Measurements from ENCODE around the gene RPRD2.

Gene RPRD2

DNA sequence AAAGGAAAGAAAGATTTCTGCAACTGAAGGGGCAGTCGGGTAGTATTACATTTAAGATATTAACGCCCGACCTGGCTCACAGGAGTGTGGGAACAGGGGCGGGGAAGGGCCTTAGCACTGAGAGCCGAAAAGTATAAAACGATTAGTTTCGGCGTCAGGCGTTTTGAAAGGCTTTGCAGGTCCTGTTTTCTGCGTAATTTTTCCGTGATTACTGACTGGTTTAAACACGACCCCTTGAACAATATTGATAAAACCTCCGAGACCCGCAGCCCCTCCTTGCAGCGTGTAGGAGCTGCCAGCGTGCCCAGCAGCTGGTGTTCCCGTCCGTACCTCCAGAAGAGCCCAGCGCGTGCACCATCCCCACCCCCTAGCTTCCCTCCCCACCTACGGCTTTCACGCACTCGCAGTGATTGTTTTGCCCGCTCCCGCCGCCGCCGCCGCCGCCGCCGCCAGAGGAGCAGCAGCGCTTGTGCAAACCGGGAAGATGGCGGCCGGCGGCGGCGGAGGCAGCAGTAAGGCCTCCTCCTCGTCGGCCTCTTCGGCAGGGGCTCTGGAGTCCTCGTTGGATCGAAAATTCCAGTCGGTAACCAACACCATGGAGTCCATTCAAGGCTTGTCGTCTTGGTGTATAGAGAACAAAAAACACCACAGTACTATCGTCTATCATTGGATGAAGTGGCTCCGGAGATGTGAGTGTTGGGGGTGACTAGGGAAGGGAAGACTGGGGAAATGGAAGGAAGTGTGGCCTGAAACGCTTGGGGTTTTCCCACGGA, 470 bp downstream of the RPRD2 start:
- Histone ChIP-seq H3K27ac (ENCODE audit: low read depth in 2 of 2, low read length in 2 of 2) (peak overlapping the region; percentile 96 to 98), H3K36me3 (ENCODE audit: control insufficient read depth in 2 of 2, insufficient read depth in 2 of 2, low read length in 2 of 2) (no peaks in the 10 kb centered on the region), H3K9ac (ENCODE audit: low read depth in 1 of 2, low read length in 2 of 2) (peak overlapping the region; percentile 86 to 94), H3K9me3 (ENCODE audit: control insufficient read depth in 2 of 2, low read length in 2 of 2) (no peaks in the 10 kb centered on the region), H3K4me3 (ENCODE audit: low read length in 2 of 2) (peak overlapping the region; percentile 94 to 97), H3K27me3 (ENCODE audit: control insufficient read depth in 2 of 2, insufficient read depth in 2 of 2, low read length in 2 of 2) (no peaks in the 10 kb centered on the region), H3K4me1 (ENCODE audit: control insufficient read depth in 2 of 2, insufficient read depth in 2 of 2, low read length in 2 of 2) (peaks cover 0 to 20% of the 10 kb centered on the region in 2 donors)

DNA sequence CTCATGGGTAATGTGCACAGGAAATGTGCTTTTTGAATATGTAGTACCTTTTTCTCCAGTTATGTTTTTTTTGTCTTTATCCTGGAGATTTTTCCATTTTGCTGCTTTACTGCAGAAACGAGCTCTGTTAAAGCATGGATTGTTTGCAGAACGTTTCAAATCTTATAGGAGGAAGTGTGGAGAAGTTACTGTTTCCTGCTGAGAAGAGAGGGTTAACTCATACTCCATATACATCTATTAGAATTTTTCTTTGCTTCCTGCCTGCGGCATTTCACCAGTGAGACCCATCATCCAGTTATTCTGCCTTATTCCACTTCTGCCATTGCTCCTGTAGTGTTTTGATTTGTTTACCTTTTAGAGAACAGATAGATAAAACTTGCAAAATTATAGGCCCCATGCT, 2.0 kb downstream of the RPRD2 start:
- Histone ChIP-seq H3K9me3 (ENCODE audit: control insufficient read depth in 2 of 2, low read length in 2 of 2) (no peaks in the 10 kb centered on the region), H3K27ac (ENCODE audit: low read depth in 2 of 2, low read length in 2 of 2) (peak overlapping the region; percentile 96 to 98), H3K9ac (ENCODE audit: low read depth in 1 of 2, low read length in 2 of 2) (peak overlapping the region; percentile 86 to 94), H3K4me1 (ENCODE audit: control insufficient read depth in 2 of 2, insufficient read depth in 2 of 2, low read length in 2 of 2) (peaks cover 2 to 20% of the 10 kb centered on the region in 2 donors), H3K36me3 (ENCODE audit: control insufficient read depth in 2 of 2, insufficient read depth in 2 of 2, low read length in 2 of 2) (no peaks in the 10 kb centered on the region), H3K4me3 (ENCODE audit: low read length in 2 of 2) (peak overlapping the region; percentile 94 to 97), H3K27me3 (ENCODE audit: control insufficient read depth in 2 of 2, insufficient read depth in 2 of 2, low read length in 2 of 2) (no peaks in the 10 kb centered on the region)

DNA sequence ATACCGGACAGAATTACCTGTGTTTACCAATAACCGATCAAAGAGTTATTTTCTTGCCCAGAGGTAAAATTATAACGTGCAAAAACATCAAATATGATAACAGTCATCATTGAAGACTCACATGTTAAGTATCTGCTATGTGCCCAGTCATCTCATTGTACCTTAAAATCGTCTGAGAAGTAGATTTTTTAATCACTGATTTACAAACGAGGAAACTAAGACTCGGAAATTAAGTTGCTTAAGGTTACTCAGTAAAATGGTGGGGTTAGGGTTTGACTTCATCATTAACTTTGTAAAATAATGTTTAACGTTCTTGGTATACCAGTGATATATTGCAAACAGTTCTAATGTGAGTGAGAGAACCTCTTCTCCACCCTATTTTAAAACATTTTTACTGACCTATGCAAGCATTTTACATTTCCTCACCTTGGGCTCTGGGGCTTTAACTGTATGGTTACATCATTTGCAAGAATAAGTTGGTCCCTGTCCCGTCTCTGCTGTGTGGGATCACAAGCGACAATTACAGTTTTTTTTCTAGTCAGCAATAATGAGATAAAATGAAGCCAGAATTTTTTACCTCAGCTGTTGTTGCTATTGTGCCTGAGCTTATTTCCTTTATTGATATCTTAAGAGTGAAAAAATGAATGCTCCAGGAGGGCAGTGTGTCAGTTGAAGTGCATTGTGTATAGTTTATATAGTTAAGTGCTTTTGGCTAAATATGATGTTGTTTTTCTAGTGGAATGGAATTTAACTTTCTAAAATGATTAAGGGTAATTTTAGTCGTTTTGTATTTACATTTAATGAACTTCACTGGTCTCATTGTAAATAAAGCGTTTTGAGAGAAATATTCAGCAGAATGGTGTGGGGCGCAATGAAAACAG, 2.7 kb downstream of the RPRD2 start:
- Histone ChIP-seq H3K4me3 (ENCODE audit: low read length in 2 of 2) (peak overlapping the region; percentile 94 to 97), H3K27ac (ENCODE audit: low read depth in 2 of 2, low read length in 2 of 2) (no peak overlapping the region), H3K27me3 (ENCODE audit: control insufficient read depth in 2 of 2, insufficient read depth in 2 of 2, low read length in 2 of 2) (no peaks in the 10 kb centered on the region), H3K36me3 (ENCODE audit: control insufficient read depth in 2 of 2, insufficient read depth in 2 of 2, low read length in 2 of 2) (no peaks in the 10 kb centered on the region), H3K9ac (ENCODE audit: low read depth in 1 of 2, low read length in 2 of 2) (peak overlapping the region in 1 of 2 donors; percentile 86), H3K4me1 (ENCODE audit: control insufficient read depth in 2 of 2, insufficient read depth in 2 of 2, low read length in 2 of 2) (peaks cover 2 to 20% of the 10 kb centered on the region in 2 donors), H3K9me3 (ENCODE audit: control insufficient read depth in 2 of 2, low read length in 2 of 2) (no peaks in the 10 kb centered on the region)

DNA sequence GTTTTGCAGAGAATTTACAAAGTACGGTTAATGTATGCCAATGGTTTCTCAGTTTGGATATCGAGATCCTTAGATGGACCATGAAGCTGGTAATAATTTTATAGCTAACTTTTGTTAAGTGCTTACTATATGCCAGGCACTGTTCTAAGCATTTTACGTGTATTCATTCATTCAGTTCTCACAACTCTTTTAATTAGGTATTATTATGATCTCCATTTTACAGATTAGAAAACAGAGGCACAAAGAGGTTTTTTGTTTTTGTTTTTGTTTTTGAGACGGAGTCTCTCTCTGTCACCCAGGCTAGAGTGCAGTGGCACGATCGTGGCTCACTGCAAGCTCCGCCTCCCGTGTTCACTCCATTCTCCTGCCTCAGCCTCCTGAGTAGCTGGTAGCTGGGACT, 7.2 kb downstream of the RPRD2 start:
- no peak overlapping the region for H3K27ac ChIP-seq (ENCODE audit: low read depth in 2 of 2, low read length in 2 of 2)
- H3K4me1 ChIP-seq (ENCODE audit: control insufficient read depth in 2 of 2, insufficient read depth in 2 of 2, low read length in 2 of 2): peaks cover 2 to 17% of the 10 kb centered on the region in 2 donors
- no peaks in the 10 kb centered on the region for H3K27me3 ChIP-seq (ENCODE audit: control insufficient read depth in 2 of 2, insufficient read depth in 2 of 2, low read length in 2 of 2)
- H3K9ac ChIP-seq (ENCODE audit: low read depth in 1 of 2, low read length in 2 of 2): no peak overlapping the region
- no peaks in the 10 kb centered on the region for H3K9me3 ChIP-seq (ENCODE audit: control insufficient read depth in 2 of 2, low read length in 2 of 2)
- no peak overlapping the region for H3K4me3 ChIP-seq (ENCODE audit: low read length in 2 of 2)
- no peaks in the 10 kb centered on the region for H3K36me3 ChIP-seq (ENCODE audit: control insufficient read depth in 2 of 2, insufficient read depth in 2 of 2, low read length in 2 of 2)

DNA sequence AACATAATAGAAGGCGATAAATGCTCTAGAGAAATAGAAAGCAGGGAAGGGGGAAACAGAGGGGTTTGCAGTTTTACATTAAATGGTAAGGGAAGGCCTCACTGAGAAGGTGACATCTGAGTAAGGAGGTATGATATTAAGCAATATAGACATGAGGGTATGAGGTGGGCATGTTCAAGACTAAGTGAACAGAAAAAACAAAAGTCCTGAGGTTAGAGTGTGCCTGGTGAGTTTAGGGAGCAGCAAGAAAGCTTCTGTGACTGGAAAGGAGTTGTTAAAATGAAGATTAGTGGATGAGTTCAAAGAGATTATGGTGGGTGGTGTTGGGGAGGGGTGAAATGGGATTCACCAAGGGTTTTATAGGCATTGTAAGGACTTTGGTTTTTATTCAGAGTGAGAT, 8.6 kb downstream of the RPRD2 start:
- Histone ChIP-seq H3K4me3 (ENCODE audit: low read length in 2 of 2) (no peak overlapping the region), H3K4me1 (ENCODE audit: control insufficient read depth in 2 of 2, insufficient read depth in 2 of 2, low read length in 2 of 2) (peaks cover 2 to 7% of the 10 kb centered on the region in 2 donors), H3K9ac (ENCODE audit: low read depth in 1 of 2, low read length in 2 of 2) (no peak overlapping the region), H3K27me3 (ENCODE audit: control insufficient read depth in 2 of 2, insufficient read depth in 2 of 2, low read length in 2 of 2) (no peaks in the 10 kb centered on the region), H3K27ac (ENCODE audit: low read depth in 2 of 2, low read length in 2 of 2) (no peak overlapping the region), H3K9me3 (ENCODE audit: control insufficient read depth in 2 of 2, low read length in 2 of 2) (no peaks in the 10 kb centered on the region), H3K36me3 (ENCODE audit: control insufficient read depth in 2 of 2, insufficient read depth in 2 of 2, low read length in 2 of 2) (no peaks in the 10 kb centered on the region)

DNA sequence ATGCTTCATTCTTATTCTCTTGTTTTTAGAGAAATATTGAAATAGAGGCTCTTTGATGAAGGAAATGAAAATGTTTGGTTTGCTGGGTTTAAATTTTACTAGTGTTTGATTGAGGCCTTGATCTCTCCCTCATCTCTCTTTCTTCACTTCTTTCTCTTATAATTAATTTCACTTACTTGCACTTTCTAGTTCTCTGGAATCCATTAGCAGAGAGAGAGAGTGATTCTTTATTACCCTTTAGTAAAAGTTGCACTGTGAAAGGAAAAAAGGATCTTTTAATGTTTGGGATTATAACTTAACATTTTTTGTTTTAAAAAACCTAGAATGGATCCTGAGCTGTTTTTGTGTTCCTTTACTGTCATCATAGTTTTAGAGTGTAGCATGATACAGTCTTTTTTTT, 12.2 kb downstream of the RPRD2 start:
- Histone ChIP-seq H3K4me3 (ENCODE audit: low read length in 2 of 2) (no peak overlapping the region), H3K27ac (ENCODE audit: low read depth in 2 of 2, low read length in 2 of 2) (no peak overlapping the region)

DNA sequence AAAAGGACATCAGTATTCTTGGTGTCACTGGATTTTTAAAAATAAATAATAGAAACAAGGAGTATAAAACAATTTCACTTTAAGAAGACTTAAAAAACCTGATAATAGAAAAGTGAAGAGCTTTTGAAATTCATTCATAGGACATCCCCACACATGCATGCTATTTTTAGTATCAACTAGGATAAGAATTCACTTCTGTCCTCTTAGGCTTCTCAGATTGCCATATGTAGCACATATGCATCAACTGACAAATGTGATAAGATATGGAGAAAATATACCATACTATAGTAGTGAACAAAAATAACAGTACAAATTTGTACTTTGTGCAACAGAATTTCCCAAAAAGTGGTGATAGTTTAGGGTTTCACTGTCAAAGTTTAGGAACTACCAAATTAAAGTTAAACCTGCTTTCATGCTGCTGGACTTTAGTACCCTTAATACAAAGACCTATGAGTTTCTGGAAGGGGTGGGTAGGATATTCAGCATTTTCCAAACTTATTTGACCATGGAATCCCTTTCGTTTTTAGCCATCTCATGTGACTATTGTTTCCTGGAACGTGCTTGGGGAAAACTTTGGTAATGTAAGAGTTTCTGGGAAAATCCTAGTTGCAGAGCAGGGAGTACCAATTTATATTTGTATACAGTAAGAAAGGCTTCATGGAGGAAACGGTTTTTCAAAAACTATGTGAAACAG, 19.8 kb downstream of the RPRD2 start:
- Histone ChIP-seq H3K27ac (ENCODE audit: low read depth in 2 of 2, low read length in 2 of 2) (no peak overlapping the region), H3K4me1 (ENCODE audit: control insufficient read depth in 2 of 2, insufficient read depth in 2 of 2, low read length in 2 of 2) (peaks cover 0 to 5% of the 10 kb centered on the region in 2 donors), H3K4me3 (ENCODE audit: low read length in 2 of 2) (no peak overlapping the region), H3K9me3 (ENCODE audit: control insufficient read depth in 2 of 2, low read length in 2 of 2) (no peaks in the 10 kb centered on the region), H3K36me3 (ENCODE audit: control insufficient read depth in 2 of 2, insufficient read depth in 2 of 2, low read length in 2 of 2) (no peaks in the 10 kb centered on the region), H3K9ac (ENCODE audit: low read depth in 1 of 2, low read length in 2 of 2) (no peak overlapping the region), H3K27me3 (ENCODE audit: control insufficient read depth in 2 of 2, insufficient read depth in 2 of 2, low read length in 2 of 2) (no peaks in the 10 kb centered on the region)

More for the DNA sequence above, 12.2 kb downstream of the RPRD2 start:
- H3K4me1 ChIP-seq (ENCODE audit: control insufficient read depth in 2 of 2, insufficient read depth in 2 of 2, low read length in 2 of 2): peaks cover 0 to 4% of the 10 kb centered on the region in 2 donors
- no peaks in the 10 kb centered on the region for H3K36me3 ChIP-seq (ENCODE audit: control insufficient read depth in 2 of 2, insufficient read depth in 2 of 2, low read length in 2 of 2)
- no peak overlapping the region for H3K9ac ChIP-seq (ENCODE audit: low read depth in 1 of 2, low read length in 2 of 2)
- no peaks in the 10 kb centered on the region for H3K27me3 ChIP-seq (ENCODE audit: control insufficient read depth in 2 of 2, insufficient read depth in 2 of 2, low read length in 2 of 2)
- no peaks in the 10 kb centered on the region for H3K9me3 ChIP-seq (ENCODE audit: control insufficient read depth in 2 of 2, low read length in 2 of 2)

DNA sequence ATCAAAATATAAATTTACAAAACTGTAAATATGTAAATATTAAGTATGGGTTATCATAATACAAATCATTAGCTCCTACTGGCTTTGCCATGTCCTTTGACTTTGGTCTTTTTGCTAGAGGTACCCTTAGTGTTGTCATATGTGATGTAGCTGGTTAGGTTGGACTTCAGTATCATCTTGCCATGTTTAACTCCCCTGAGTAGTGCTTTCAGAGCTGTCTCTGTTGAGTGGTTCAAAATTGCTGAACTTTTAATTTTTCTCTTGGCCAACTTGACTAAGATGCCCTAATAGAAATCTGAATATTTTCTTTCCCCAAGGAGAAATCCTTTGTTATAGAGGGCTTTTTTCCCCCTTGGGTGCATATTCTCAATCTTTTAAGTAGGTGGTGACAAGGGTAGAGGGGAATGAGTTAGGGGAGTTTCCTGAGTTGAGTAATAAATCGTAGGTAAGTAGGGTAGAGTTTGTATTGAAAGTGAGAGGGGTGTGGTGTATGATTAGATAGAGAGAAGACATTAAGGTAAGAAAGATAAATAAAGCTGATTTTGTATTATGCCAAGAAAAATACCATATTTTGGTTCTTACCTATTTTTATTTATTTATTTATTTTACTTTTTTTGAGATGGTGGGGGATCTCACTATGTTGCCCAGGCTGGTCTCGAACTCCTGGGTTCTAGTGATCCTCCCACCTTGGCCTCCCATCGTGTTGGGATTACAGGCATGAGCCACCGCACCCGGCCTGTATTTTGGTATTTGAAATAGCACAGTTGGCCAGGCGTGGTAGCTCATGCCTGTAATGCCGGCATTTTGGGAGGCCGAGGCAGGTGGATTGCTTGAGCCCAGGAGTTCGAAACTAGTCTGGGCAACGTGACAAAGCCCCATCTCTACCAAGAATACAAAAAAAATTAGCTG, 21.8 kb downstream of the RPRD2 start:
- Histone ChIP-seq H3K4me3 (ENCODE audit: low read length in 2 of 2) (no peak overlapping the region), H3K9me3 (ENCODE audit: control insufficient read depth in 2 of 2, low read length in 2 of 2) (no peaks in the 10 kb centered on the region), H3K9ac (ENCODE audit: low read depth in 1 of 2, low read length in 2 of 2) (no peak overlapping the region), H3K36me3 (ENCODE audit: control insufficient read depth in 2 of 2, insufficient read depth in 2 of 2, low read length in 2 of 2) (no peaks in the 10 kb centered on the region), H3K4me1 (ENCODE audit: control insufficient read depth in 2 of 2, insufficient read depth in 2 of 2, low read length in 2 of 2) (peaks cover 0 to 5% of the 10 kb centered on the region in 2 donors), H3K27me3 (ENCODE audit: control insufficient read depth in 2 of 2, insufficient read depth in 2 of 2, low read length in 2 of 2) (no peaks in the 10 kb centered on the region), H3K27ac (ENCODE audit: low read depth in 2 of 2, low read length in 2 of 2) (no peak overlapping the region)

DNA sequence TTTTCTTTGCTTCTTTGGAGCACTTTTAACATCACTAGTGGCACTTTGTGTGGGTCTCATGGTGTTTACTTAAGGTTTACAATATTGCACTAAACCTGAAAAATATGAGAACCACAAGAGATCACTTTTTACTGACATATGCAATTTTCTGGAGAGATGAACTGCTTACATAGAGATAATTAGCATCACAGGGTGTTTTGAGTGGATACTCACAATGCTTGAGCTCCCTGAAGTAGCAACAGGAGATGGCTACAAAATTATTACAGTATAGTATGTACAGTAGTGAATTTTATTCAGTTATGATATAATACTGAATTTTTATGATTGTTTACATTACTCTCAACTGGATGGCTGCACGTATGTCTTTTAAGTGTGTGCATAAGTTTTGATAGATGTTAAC, 22.6 kb downstream of the RPRD2 start:
- Histone ChIP-seq H3K27ac (ENCODE audit: low read depth in 2 of 2, low read length in 2 of 2) (no peak overlapping the region), H3K36me3 (ENCODE audit: control insufficient read depth in 2 of 2, insufficient read depth in 2 of 2, low read length in 2 of 2) (no peaks in the 10 kb centered on the region), H3K9ac (ENCODE audit: low read depth in 1 of 2, low read length in 2 of 2) (no peak overlapping the region), H3K4me1 (ENCODE audit: control insufficient read depth in 2 of 2, insufficient read depth in 2 of 2, low read length in 2 of 2) (peaks cover 0 to 5% of the 10 kb centered on the region in 2 donors), H3K4me3 (ENCODE audit: low read length in 2 of 2) (no peak overlapping the region), H3K27me3 (ENCODE audit: control insufficient read depth in 2 of 2, insufficient read depth in 2 of 2, low read length in 2 of 2) (no peaks in the 10 kb centered on the region), H3K9me3 (ENCODE audit: control insufficient read depth in 2 of 2, low read length in 2 of 2) (no peaks in the 10 kb centered on the region)

Measured in mucosa of rectum (tissue), 2 donors.